Pancreas (tissue), 10 donors: ENCODE data around the gene TNIP1. TPM values are rescaled to one million over a fixed set of nuclear protein-coding genes. Genes with fewer than 3 reads are reported as not detected.

ENCODE experiments used
- ATAC-seq, 4 donors: fragments of 200-7000 bp; cut with Tn5 transposase; one replicate each; pipeline versions ENCODE4 v1.8.0 to v1.9.1; 2020; ENCODE audit warnings: mild to moderate bottlenecking in 4 of 4, moderate library complexity in 4 of 4
- DNase-seq, 6 donors: peaks; one replicate each; pipeline ENCODE4 v3.0.0-alpha.2; 2020
- FAIRE-seq: peaks from 2 replicates; lab custom pipeline; 2012; peaks lifted over from hg19 to GRCh38; lab: Jason Lieb, UNC
- H3K27ac ChIP-seq, 4 donors: fragments of 200-600 bp; sonication (generic); 1 replicate in 3 of 4; 2 replicates in 1 of 4; pipeline versions ENCODE4 v1.5.0 to v1.8.0; 2020
- H3K27me3 ChIP-seq, 4 donors: fragments of 200-600 bp; one replicate each; pipeline ENCODE4 v1.8.0; 2021
- H3K36me3 ChIP-seq, 3 donors: fragments of 200-600 bp; sonication (generic) in 1 of 3; one replicate each; pipeline versions ENCODE4 v1.5.0 to v1.8.0; 2020 to 2021
- H3K4me1 ChIP-seq, 3 donors: fragments of 200-600 bp; one replicate each; pipeline ENCODE4 v1.8.0; 2021
- H3K4me3 ChIP-seq, 4 donors: fragments of 200-600 bp; sonication (generic) in 2 of 4; one replicate each; pipeline versions ENCODE4 v1.5.0 to v1.8.0; 2020 to 2021
- H3K9me3 ChIP-seq, 4 donors: fragments of 200-600 bp; one replicate each; pipeline ENCODE4 v1.8.0; 2021
- WGBS, 2 donors: extraction: QIAGEN DNeasy Blood & Tissue Kit; methylation state at CpG; one replicate each; pipeline ENCODE4 v1.1.7; 2013; 5-methylcytosine and 5-hydroxymethylcytosine counted together
- intact Hi-C, 3 donors: fragments of 100-400 bp; cut with DNase I; formaldehyde crosslinking; loops; one replicate each; pipeline versions ENCODE4 v1.11.1 to v1.14.2; 2022
- polyA plus RNA-seq, 2 donors: library from polyadenylated mRNA; stranded (reverse); fragments of 200-250 nt; gene quantifications; one replicate each; pipeline ENCODE4 v1.2.3, GENCODE V29; 2013
- total RNA-seq, 6 donors: library from RNA; stranded (reverse); fragmentation: NEBNext Ultra II Directional in 4 of 6; extraction: Animal tissue kit (Norgen Biotek cat#: 25700) in 4 of 6; gene quantifications; one replicate each; pipeline versions ENCODE4 v1.2.1 to v1.2.4, GENCODE V29; 2021 to 2023
- TF ChIP-seq, protein P1 (sequence below), 4 donors: fragments of 200-600 bp; sonication (generic) in 3 of 4; IDR thresholded peaks; one replicate each; pipeline versions ENCODE4 v1.5.0 to v1.8.0; 2021; ENCODE audit warnings: antibody characterized with exemption in 4 of 4
- donor health status: healthy with polysubstance abuse.
- donor health status: DM: no; HTN: no; CAD: no; lungs with moderate emphysema.
- donor health status: DM: no; HTN: no; CAD: no.
- donor health status: control.
- donor health status: control.
- donor health status: Bipolar disorder and iron deficiency.
- donor health status: DM: yes; HTN: yes; CAD: no.
- donor health status: DM: no; HTN: no; CAD: no.
- donor health status: DM: no; HTN: no; CAD: no.
- donor health status: DM: yes; HTN: yes; CAD: no.

The TNIP1 gene
- total and polyA plus RNA-seq, 8 donors: 36.4 to 118 (median 69.3) TPM

DNA sequence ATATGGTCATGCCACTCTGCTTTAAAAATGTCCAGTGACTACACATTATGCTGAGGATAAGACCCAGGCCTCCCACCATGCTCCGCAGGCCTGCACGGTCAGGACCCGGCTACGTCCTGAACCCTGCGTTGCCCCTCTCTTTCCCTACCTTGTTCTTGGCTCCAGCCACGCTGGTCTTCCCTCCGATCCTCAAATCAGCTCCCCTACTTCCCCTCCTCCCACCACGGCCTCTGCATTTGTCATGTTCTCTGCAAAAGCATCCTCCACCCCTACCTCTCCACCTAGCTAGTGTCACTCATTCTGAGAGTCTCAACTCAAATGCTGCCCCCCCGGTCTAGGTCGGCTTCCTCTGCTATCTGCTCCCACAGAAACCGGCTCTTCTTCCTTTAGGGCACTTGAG lies 49.3 kb downstream of the TNIP1 start:
- Histone ChIP-seq H3K27ac (no peak overlapping the region), H3K4me3 (no peak overlapping the region), H3K36me3 (peaks cover 7 to 86% (median 32%) of the 10 kb centered on the region in 3 donors), H3K4me1 (no peaks in the 10 kb centered on the region), H3K27me3 (no peaks in the 10 kb centered on the region), H3K9me3 (no peaks in the 10 kb centered on the region)
- TF ChIP-seq, protein P1, sequence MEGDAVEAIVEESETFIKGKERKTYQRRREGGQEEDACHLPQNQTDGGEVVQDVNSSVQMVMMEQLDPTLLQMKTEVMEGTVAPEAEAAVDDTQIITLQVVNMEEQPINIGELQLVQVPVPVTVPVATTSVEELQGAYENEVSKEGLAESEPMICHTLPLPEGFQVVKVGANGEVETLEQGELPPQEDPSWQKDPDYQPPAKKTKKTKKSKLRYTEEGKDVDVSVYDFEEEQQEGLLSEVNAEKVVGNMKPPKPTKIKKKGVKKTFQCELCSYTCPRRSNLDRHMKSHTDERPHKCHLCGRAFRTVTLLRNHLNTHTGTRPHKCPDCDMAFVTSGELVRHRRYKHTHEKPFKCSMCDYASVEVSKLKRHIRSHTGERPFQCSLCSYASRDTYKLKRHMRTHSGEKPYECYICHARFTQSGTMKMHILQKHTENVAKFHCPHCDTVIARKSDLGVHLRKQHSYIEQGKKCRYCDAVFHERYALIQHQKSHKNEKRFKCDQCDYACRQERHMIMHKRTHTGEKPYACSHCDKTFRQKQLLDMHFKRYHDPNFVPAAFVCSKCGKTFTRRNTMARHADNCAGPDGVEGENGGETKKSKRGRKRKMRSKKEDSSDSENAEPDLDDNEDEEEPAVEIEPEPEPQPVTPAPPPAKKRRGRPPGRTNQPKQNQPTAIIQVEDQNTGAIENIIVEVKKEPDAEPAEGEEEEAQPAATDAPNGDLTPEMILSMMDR (IDR thresholded peaks at IDR 0.05): no peak
- no peak for FAIRE-seq
- intact Hi-C loops: no loop called here
- no peak for DNase-seq
- 94 to 96% methylated on average over 11 of the region's 11 CpGs for WGBS, 2 donors
- ATAC-seq: no peak

DNA sequence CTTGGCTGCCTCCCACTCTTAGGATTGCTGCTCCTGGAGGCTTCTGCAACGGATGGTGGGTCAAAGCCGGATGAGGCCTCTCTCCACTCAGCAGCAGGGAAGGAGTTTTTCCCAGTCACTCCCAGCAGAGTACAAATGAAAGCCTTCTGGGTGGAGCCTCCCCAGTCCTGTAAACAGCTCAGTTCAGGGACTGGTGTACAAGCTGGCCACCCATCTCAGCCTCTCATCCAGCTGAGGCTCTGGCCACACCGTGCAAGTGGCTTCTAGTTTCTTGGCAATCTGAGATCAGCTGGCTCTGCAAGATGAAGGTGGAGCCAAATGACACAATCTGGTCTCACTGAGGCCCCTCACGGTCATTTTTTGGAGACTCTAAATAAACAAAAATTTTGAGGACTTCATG lies 50.5 kb downstream of the TNIP1 start:
- intact Hi-C loops: no loop called here
- Histone ChIP-seq H3K36me3 (peaks cover 6 to 80% (median 22%) of the 10 kb centered on the region in 3 donors), H3K27ac (no peak overlapping the region), H3K27me3 (no peaks in the 10 kb centered on the region), H3K4me3 (no peak overlapping the region), H3K9me3 (no peaks in the 10 kb centered on the region), H3K4me1 (no peaks in the 10 kb centered on the region)
- 78 to 79% methylated on average over 4 of the region's 4 CpGs for WGBS, 2 donors
- TF ChIP-seq, protein P1 (IDR thresholded peaks at IDR 0.05): no peak
- FAIRE-seq (no peak), ATAC-seq (peak in 3 of 4 donors; percentile 34 to 44 (median 35)), DNase-seq (no peak)

DNA sequence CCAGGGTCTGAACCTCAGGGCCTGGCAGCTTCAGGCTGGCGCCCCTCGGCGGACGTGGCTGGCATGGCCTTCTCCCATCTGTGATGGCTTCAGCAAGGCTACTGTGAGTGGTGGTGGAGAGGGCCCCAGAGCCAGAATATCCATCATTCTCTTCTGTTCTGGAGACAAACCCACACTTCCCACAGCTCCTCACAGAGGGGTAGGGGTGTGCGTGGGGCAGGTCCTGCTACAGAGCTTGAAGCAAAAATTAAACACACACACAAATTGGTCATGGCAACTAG lies 50.8 kb downstream of the TNIP1 start:
- WGBS, 2 donors: 92 to 96% methylated on average over 5 of the region's 5 CpGs
- TF ChIP-seq, protein P1 (IDR thresholded peaks at IDR 0.05): no peak
- no peak overlapping the region for H3K4me3 ChIP-seq
- no peak for DNase-seq
- FAIRE-seq: no peak
- H3K4me1 ChIP-seq: no peaks in the 10 kb centered on the region
- no peaks in the 10 kb centered on the region for H3K9me3 ChIP-seq
- no peaks in the 10 kb centered on the region for H3K27me3 ChIP-seq
- intact Hi-C loops: no loop called here
- peak in 1 of 4 donors; percentile 8 for ATAC-seq
- no peak overlapping the region for H3K27ac ChIP-seq
- peaks cover 2 to 77% (median 18%) of the 10 kb centered on the region in 3 donors for H3K36me3 ChIP-seq

DNA sequence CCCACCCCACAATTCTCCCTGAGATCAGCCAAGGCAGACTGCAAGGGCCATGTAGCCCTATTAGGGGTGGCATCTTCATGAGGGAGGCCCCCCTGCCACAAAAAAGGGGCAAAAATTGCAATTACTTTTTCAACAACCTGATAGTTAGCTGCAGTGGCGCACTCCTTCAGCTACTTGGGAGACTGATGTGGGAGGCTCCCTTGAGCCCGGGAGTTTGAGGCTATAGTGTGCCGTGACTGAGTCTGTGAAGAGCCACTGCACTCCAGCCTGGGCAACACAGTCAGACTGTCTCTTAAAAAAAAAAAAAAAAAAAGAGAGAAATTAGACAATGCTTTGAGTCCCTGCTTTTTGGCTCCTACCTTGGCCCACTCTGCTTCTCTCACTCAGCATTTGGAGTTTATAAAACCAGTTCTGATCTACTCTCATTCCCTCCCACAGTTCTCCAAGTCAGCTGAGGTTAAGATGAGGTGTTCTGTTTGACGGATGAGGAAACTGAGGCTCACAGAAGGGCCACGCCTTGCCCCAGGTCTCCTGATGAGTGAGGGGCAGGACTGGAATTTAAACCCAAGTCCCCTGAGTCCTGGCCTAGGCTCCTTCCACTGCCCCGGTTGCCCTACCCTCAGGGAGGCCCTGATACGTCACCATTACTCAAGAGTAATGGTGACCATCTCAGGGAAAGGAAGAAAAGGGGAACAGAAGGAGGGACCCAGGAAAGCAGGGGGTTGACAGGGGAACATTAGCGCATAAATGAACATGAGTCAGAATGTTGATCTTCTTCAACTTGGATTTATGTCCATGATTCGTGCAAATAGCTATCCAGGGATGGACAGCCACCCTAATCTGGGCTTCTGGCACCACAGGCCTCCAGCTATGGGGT lies 51.4 kb downstream of the TNIP1 start:
- H3K4me1 ChIP-seq: peaks cover 0 to under 1% (median 0%) of the 10 kb centered on the region in 3 donors
- ATAC-seq: no peak

More for the DNA sequence above, 51.4 kb downstream of the TNIP1 start:
- Histone ChIP-seq H3K27ac (no peak overlapping the region), H3K27me3 (no peaks in the 10 kb centered on the region), H3K36me3 (peaks cover 2 to 71% (median 13%) of the 10 kb centered on the region in 3 donors), H3K9me3 (no peaks in the 10 kb centered on the region), H3K4me3 (no peak overlapping the region)
- FAIRE-seq: no peak
- TF ChIP-seq, protein P1 (IDR thresholded peaks at IDR 0.05): no peak
- intact Hi-C loops: no loop called here
- DNase-seq: no peak
- WGBS, 2 donors: 94 to 97% methylated on average over 9 of the region's 9 CpGs
